Trophoblast cell (in vitro differentiated cells and primary cell): ENCODE data around the gene LMAN1L.

Experiments used
- DNase-seq, 2 donors: peaks; one replicate each; pipeline ENCODE4 v3.0.0-alpha.2; 2016
- H2AFZ ChIP-seq: 2 replicates; pipeline ENCODE4 v1.6.1; 2013; ENCODE audit warnings: low read length, moderate library complexity, mild to moderate bottlenecking; ENCODE audit not compliant: insufficient read depth, poor library complexity
- H2AK5ac ChIP-seq: 2 replicates; pipeline ENCODE4 v1.6.1; 2013; ENCODE audit warnings: mild to moderate bottlenecking, low read length
- H2BK120ac ChIP-seq: 2 replicates; pipeline ENCODE4 v1.6.1; 2013; ENCODE audit warnings: low read length, mild to moderate bottlenecking, moderate library complexity; ENCODE audit not compliant: insufficient read depth, poor library complexity
- H2BK12ac ChIP-seq: 2 replicates; pipeline ENCODE4 v1.6.1; 2013; ENCODE audit warnings: mild to moderate bottlenecking, low read length, moderate library complexity
- H2BK5ac ChIP-seq: 2 replicates; pipeline ENCODE4 v1.6.1; 2013; ENCODE audit warnings: low read length, low read depth, moderate library complexity, mild to moderate bottlenecking; ENCODE audit not compliant: poor library complexity
- H3K14ac ChIP-seq: 2 replicates; pipeline ENCODE4 v1.6.1; 2013; ENCODE audit warnings: mild to moderate bottlenecking, low read length
- H3K18ac ChIP-seq: 2 replicates; pipeline ENCODE4 v1.6.1; 2013; ENCODE audit warnings: mild to moderate bottlenecking, low read length
- H3K23ac ChIP-seq: 2 replicates; pipeline ENCODE4 v1.6.1; 2013; ENCODE audit warnings: low read length
- H3K27ac ChIP-seq: 2 replicates; pipeline ENCODE4 v1.5.1; 2013; ENCODE audit warnings: low read depth, mild to moderate bottlenecking, inconsistent platforms, low read length, moderate library complexity
- H3K27me3 ChIP-seq: 2 replicates; pipeline ENCODE4 v1.6.1; 2013; ENCODE audit warnings: inconsistent platforms, mild to moderate bottlenecking, low read length, moderate library complexity; ENCODE audit not compliant: insufficient read depth
- H3K36me3 ChIP-seq, 2 experiments: 1 replicate in 1 of 2; 2 replicates in 1 of 2; pipeline ENCODE4 v1.6.1; 2013; ENCODE audit warnings: low read length in 2 of 2, mild to moderate bottlenecking in 2 of 2, moderate library complexity in 1 of 2; ENCODE audit not compliant: insufficient read depth in 2 of 2, control insufficient read depth in 1 of 2
- H3K4ac ChIP-seq: 2 replicates; pipeline ENCODE4 v1.6.1; 2013; ENCODE audit warnings: low read depth, mild to moderate bottlenecking, low read length, moderate library complexity
- H3K4me1 ChIP-seq, 2 experiments: 1 replicate in 1 of 2; 2 replicates in 1 of 2; pipeline ENCODE4 v1.6.1; 2013; ENCODE audit warnings: low read length in 2 of 2, mild to moderate bottlenecking in 2 of 2, moderate library complexity in 1 of 2; ENCODE audit not compliant: insufficient read depth in 2 of 2, control insufficient read depth in 1 of 2
- H3K4me2 ChIP-seq: 2 replicates; pipeline ENCODE4 v1.6.1; 2013; ENCODE audit warnings: inconsistent platforms, mild to moderate bottlenecking, low read length, moderate library complexity
- H3K4me3 ChIP-seq: 2 replicates; pipeline ENCODE4 v1.5.1; 2013; ENCODE audit warnings: mild to moderate bottlenecking, low read depth, low read length, inconsistent platforms
- H3K79me1 ChIP-seq: one replicate; pipeline ENCODE4 v1.6.1; 2013; ENCODE audit warnings: low read length
- H3K79me2 ChIP-seq: 2 replicates; pipeline ENCODE4 v1.6.1; 2013; ENCODE audit warnings: low read length, mild to moderate bottlenecking; ENCODE audit not compliant: control insufficient read depth, insufficient read depth, poor library complexity
- H3K9ac ChIP-seq: 2 replicates; pipeline ENCODE4 v1.6.1; 2013; ENCODE audit warnings: mild to moderate bottlenecking, low read length
- H3K9me3 ChIP-seq: 2 replicates; pipeline ENCODE4 v1.6.1; 2013; ENCODE audit warnings: low read depth, mild to moderate bottlenecking, control low read depth, inconsistent platforms, low read length; ENCODE audit not compliant: insufficient read depth
- H4K12ac ChIP-seq: 2 replicates; pipeline ENCODE4 v1.6.1; 2013; ENCODE audit warnings: low read depth, mild to moderate bottlenecking, low read length, moderate library complexity
- H4K8ac ChIP-seq: 2 replicates; pipeline ENCODE4 v1.6.1; 2013; ENCODE audit warnings: low read depth, mild to moderate bottlenecking, low read length, moderate library complexity
- H4K91ac ChIP-seq: one replicate; pipeline ENCODE4 v1.6.1; 2013; ENCODE audit warnings: low read depth, mild to moderate bottlenecking, low read length, moderate library complexity
- WGBS: extraction: QIAGEN DNeasy Blood & Tissue Kit; methylation state at CpG from one replicate; pipeline ENCODE4 v1.1.7; 2013; ENCODE audit warnings: missing lambda C conversion rate; ENCODE audit not compliant: insufficient read length, insufficient coverage; ENCODE audit errors: extremely low coverage; 5-methylcytosine and 5-hydroxymethylcytosine counted together

LMAN1L gene

GRCh38 chr15:74864296-74864695 lies 51.7 kb downstream of the LMAN1L start:
- no peak overlapping the region for H4K12ac ChIP-seq
- H3K4me1 ChIP-seq, result peaks cover 13 to 20% of the 10 kb centered on the region in 2 experiments
- no peak overlapping the region for H3K4me3 ChIP-seq
- peak overlapping the region; percentile 54 for H3K14ac ChIP-seq
- no peak for DNase-seq
- H3K9ac ChIP-seq, result no peak overlapping the region
- no peak overlapping the region for H2AFZ ChIP-seq
- H4K91ac ChIP-seq, result no peak overlapping the region
- no peak overlapping the region for H4K8ac ChIP-seq
- H3K27ac ChIP-seq, result no peak overlapping the region
- H2AK5ac ChIP-seq, result no peak overlapping the region
- H3K18ac ChIP-seq, result peak overlapping the region; percentile 14
- peaks cover 2 to 4% of the 10 kb centered on the region in 2 experiments for H3K36me3 ChIP-seq
- no peak overlapping the region for H2BK12ac ChIP-seq
- H2BK5ac ChIP-seq, result no peak overlapping the region
- no CpG with 5 or more reads among the region's 6 CpGs for WGBS
- no peak overlapping the region for H2BK120ac ChIP-seq
- H3K9me3 ChIP-seq, result peaks cover 2% of the 10 kb centered on the region
- H3K79me2 ChIP-seq, result peaks cover 1% of the 10 kb centered on the region
- H3K79me1 ChIP-seq, result peaks cover 2% of the 10 kb centered on the region
- no peaks in the 10 kb centered on the region for H3K27me3 ChIP-seq
- H3K4ac ChIP-seq, result peak overlapping the region; percentile 54
- H3K4me2 ChIP-seq, result no peak overlapping the region
- no peak overlapping the region for H3K23ac ChIP-seq

- DNase-seq, result peak; percentile 32 to 68
- Histone ChIP-seq H3K27ac (peak overlapping the region; percentile 69), H3K18ac (no peak overlapping the region), H3K23ac (no peak overlapping the region), H2AFZ (no peak overlapping the region), H3K14ac (no peak overlapping the region), H3K9me3 (peaks cover 2% of the 10 kb centered on the region), H3K4ac (no peak overlapping the region), H2AK5ac (no peak overlapping the region), H3K4me3 (no peak overlapping the region), H3K79me2 (no peaks in the 10 kb centered on the region), H3K9ac (no peak overlapping the region), H4K8ac (no peak overlapping the region), H3K4me2 (no peak overlapping the region), H4K91ac (no peak overlapping the region), H3K79me1 (peaks cover 7% of the 10 kb centered on the region), H2BK5ac (no peak overlapping the region), H2BK12ac (no peak overlapping the region), H3K36me3 (peaks cover 2 to 7% of the 10 kb centered on the region in 2 experiments), H3K27me3 (no peaks in the 10 kb centered on the region), H3K4me1 (peaks cover 18 to 27% of the 10 kb centered on the region in 2 experiments), H2BK120ac (no peak overlapping the region), H4K12ac (no peak overlapping the region)
- WGBS, result no CpG with 5 or more reads among the region's 2 CpGs
These were observed 52.7 kb downstream of the LMAN1L start for GRCh38 chr15:74865316-74865715.

- H3K4me1 ChIP-seq, result peaks cover 23 to 32% of the 10 kb centered on the region in 2 experiments
- H3K23ac ChIP-seq, result no peak overlapping the region
- no peaks in the 10 kb centered on the region for H3K79me2 ChIP-seq
- no peaks in the 10 kb centered on the region for H3K27me3 ChIP-seq
- no peak overlapping the region for H2AFZ ChIP-seq
- H3K9ac ChIP-seq, result no peak overlapping the region
- no CpG with 5 or more reads among the region's 6 CpGs for WGBS
- peak overlapping the region; percentile 69 for H3K27ac ChIP-seq
- no peak overlapping the region for H2AK5ac ChIP-seq
- no peak overlapping the region for H4K12ac ChIP-seq
- peak overlapping the region; percentile 15 for H2BK120ac ChIP-seq
- H2BK5ac ChIP-seq, result no peak overlapping the region
- peaks cover 2 to 7% of the 10 kb centered on the region in 2 experiments for H3K36me3 ChIP-seq
- H4K8ac ChIP-seq, result no peak overlapping the region
- no peak overlapping the region for H3K18ac ChIP-seq
- H4K91ac ChIP-seq, result no peak overlapping the region
- peak; percentile 57 to 71 for DNase-seq
- H2BK12ac ChIP-seq, result no peak overlapping the region
- peaks cover 2% of the 10 kb centered on the region for H3K9me3 ChIP-seq
- no peak overlapping the region for H3K4me2 ChIP-seq
- H3K79me1 ChIP-seq, result peaks cover 10% of the 10 kb centered on the region
- H3K4me3 ChIP-seq, result no peak overlapping the region
- no peak overlapping the region for H3K4ac ChIP-seq
- no peak overlapping the region for H3K14ac ChIP-seq
These were observed 53.5 kb downstream of the LMAN1L start for GRCh38 chr15:74866090-74866489.

GRCh38 chr15:74867466-74868038 lies 54.9 kb downstream of the LMAN1L start:
- Histone ChIP-seq H4K12ac (no peak overlapping the region), H3K14ac (no peak overlapping the region), H2AK5ac (no peak overlapping the region), H4K91ac (no peak overlapping the region), H3K4me3 (no peak overlapping the region), H3K18ac (no peak overlapping the region), H3K27me3 (no peaks in the 10 kb centered on the region), H2BK12ac (no peak overlapping the region), H2AFZ (no peak overlapping the region), H3K36me3 (peaks cover 2 to 7% of the 10 kb centered on the region in 2 experiments), H3K4me2 (no peak overlapping the region), H3K9me3 (peaks cover 2% of the 10 kb centered on the region), H3K23ac (no peak overlapping the region), H4K8ac (no peak overlapping the region), H3K79me1 (peaks cover 10% of the 10 kb centered on the region), H3K27ac (no peak overlapping the region), H3K4ac (peak overlapping the region; percentile 57), H3K79me2 (peaks cover 3% of the 10 kb centered on the region), H2BK120ac (no peak overlapping the region), H2BK5ac (no peak overlapping the region), H3K4me1 (peaks cover 26 to 37% of the 10 kb centered on the region in 2 experiments), H3K9ac (no peak overlapping the region)
- no CpG with 5 or more reads among the region's 1 CpG for WGBS
- DNase-seq, result no peak
